Brain pericyte (primary cell): ENCODE results near the gene DPYD.

Experiments
- DNase-seq: peaks from one replicate; pipeline ENCODE4 v3.0.0-alpha.2; 2012; ENCODE audit warnings: low read depth, low spot score

Gene DPYD

DNA sequence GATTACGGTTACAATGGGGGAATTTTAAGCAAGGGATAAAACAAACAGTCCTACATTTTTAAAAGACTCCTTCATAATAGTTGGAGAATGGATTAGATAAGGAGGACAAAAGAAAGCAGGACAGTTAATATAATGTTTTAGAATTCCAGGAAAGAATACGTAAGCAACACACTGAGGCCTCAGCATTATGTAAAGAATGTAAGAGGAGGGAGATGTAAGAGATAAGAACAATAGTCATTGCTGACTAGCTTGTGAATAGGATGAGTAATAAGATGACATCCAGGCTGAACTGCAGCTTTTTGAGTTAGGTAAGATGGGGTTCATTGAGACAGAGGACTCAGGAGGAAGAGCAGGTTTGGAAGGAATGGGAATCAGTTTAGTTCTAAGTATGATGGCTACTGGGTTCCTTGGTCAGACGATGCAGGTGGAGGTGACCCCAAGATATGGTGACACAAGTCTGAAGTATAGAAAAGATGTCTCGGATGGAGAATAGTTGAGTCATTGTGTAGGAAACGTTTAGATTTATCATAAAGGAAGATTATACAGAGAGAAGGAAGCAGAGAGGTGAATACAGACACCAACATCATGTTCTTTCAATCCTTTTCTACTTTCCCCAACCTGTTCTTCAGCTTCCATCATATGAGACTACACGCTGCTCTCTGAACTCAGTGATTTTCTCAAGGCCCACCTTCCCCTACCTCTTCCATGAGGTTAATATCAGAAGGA lies 826.4 kb downstream of the DPYD start:
- no peak for DNase-seq

DNA sequence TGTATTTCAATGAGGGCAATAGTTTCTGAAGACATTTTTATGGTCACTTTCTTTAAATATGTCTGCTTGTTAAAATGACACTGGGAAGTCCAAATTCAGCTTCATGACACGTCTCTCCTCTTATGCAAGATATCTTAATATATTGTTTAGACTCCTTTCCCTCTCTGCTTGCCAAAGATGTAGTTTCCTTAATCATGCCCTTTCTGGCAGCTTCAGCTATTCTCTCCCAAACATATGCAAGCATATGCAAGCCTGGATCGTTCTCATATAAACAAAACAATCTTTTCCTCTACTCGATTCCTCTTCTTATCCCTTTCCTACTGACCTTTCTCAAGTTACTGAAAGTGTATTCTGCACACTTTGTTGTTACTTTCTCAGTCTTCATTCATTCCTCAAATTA lies 827.1 kb downstream of the DPYD start:
- DNase-seq: no peak

DNA sequence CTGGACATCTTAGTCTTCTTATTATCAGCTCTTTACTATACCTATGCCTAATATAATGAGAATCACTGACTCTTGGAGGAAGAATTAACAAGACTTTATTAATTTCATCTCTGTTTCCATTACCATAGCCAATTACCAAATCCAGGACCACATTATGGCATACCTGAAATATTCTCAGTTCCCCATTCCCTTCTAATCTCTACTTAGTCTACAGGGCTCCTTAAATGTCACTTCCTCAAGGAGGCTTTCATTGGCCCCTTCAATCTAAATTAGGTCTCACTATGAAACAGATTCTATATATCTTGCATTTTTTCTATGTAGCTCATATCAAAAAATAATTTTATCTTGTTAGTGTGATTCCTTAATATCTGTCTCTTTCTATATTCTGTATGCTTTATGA lies 828.0 kb downstream of the DPYD start:
- DNase-seq: no peak

DNA sequence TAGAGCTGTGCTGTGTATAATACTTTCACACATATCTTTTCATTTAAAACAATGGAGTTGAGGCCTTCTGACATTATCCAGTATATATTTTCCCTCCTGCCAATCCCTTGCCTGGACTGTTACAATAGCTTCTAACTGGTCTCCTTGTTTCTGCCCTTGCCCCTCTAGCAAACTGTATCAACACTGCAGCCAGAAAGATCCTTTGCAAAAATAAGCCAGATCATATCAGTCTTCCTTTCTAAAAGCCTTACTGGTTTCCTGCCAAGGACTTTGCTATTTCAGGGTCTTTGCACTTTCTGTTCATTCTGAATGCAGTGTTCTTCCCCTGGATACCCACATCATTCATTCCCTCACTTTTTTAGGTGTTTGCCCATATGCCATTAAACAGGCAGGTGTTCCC lies 829.2 kb downstream of the DPYD start:
- DNase-seq: no peak

- DNase-seq: no peak
Observed at GRCh38 chr1:97091263-97091662, 829.6 kb downstream of the DPYD start.

DNA sequence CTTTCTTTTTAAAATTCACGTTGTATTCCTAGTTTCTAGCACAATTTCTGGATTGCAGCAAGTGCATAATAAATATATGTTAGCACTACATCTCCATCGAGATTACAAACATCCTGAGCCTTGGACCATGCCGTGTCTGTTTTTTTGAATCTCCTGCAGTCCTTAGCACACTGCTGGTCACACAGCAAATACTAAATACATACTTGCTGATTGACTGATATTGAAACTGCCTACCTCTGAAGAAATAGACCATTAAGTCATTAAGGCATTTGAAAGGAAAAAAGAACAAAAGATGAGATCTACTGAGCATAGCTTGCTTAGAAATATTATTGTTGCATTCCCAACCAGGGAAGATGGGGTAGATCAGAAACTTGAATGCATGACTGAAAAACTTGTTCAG lies 830.1 kb downstream of the DPYD start:
- no peak for DNase-seq

- DNase-seq: no peak
Observed at GRCh38 chr1:97089173-97089572, 831.7 kb downstream of the DPYD start.

DNA sequence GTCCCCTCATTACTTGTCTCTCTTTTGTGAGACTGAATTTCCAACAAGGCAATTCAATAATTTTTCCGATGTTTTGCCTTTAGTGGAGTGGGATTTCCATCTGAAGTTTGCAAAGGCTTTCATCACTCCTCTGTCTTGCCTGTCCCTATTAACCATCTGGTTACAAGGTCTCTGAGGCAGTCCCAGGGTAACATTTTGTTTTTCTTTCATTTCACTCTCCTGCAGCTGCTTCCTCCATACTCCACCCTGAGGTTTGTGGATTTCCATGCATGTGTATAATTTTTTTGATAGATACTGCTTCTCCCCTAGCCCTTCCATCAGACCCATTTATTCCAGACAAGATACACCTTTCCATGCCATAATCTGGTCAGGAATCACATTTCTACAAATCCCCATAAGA lies 832.4 kb downstream of the DPYD start:
- DNase-seq: peak; percentile 3

GRCh38 chr1:97084546-97084945 lies 836.3 kb downstream of the DPYD start:
- DNase-seq: no peak

DNA sequence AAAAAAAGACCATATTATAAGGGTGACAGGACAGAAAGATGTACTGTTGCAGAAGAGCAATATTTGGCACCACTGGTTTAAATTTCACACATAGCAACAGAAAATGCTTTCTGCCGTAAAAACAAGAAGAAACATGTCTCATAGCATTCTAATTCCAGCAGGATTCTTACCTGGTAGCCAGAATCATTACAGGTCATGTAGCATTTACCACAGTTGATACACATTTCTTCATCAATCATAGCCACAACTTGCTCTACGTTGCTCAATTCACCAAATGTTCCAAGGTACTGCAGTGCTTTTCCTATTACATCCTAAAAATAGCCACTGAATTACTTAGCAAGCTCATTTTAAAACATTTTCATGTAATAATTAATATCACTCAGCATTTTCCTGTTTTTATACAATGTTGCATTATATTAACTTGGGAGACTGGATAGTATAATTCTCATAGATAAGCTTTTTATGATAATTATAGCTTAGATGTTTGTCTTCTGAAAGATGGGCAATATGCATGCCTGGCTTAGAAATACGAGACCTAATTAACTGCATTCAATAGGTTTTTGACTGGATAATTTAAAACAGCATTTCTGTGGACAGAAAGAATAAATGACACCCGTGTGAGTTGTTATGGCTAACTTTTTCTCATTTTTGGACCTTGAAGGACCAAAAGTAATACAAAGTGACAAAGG lies 838.5 kb downstream of the DPYD start:
- no peak for DNase-seq

GRCh38 chr1:97078872-97079271 lies 842.0 kb downstream of the DPYD start:
- DNase-seq: no peak

- DNase-seq: no peak
Observed at GRCh38 chr1:97077221-97077620, 843.6 kb downstream of the DPYD start.

DNA sequence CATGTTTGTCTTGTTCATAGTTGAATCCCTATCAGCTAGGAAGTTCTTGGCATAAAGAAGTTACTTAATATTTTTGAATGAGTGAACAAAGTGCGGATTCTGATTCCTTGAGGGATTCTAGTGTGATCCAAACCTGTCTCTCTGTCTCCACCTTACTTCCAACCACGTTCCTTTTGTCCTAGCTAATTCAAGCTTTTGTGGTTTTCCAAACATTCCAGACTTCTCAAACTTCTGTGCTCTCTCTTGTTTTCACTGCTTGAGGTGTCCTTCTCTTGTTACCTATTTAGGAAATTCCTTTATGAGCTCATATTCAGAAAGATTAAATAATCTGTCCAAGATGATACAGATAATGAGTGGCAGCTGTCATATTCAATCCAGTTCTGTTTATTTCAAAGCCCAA lies 846.1 kb downstream of the DPYD start:
- no peak for DNase-seq

DNA sequence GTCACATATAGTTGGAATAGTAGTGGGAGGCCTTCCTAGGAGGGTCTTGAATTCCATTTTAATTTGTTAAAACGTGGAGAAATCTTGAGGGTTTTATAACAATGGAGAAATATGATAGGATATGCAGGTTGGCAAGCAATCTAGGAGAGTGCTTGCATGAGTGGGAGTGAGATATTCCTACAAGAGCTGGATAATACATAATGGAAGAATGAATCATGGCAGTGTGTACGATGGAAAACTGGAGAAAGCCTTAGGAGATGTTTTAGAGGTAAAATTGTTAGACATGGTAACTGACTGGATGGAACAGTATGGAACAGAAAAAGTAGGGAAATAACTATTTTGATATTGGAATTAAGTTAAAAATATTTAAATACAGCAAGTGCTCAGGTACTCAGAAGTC lies 846.9 kb downstream of the DPYD start:
- DNase-seq: no peak

DNA sequence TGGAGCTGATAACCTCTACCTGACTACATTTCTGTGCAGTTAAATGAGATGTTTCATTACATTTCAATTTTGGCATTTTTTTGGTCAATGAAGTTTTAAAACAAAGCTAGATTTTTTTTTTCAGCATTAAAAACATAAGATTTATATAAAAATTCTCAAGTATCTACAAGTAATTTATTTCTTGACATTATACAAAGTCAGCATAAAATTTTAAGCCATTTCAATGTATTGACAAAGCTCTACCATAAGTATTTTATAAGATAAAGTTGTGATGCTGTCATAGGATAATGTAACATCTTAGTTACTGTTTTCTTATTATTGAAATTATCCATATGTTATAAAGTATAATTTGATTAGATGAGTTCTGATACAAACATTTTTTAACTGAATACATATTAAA lies 847.7 kb downstream of the DPYD start:
- no peak for DNase-seq

- no peak for DNase-seq
Observed at GRCh38 chr1:97071173-97071572, 849.7 kb downstream of the DPYD start.

GRCh38 chr1:97070376-97070775 lies 850.5 kb downstream of the DPYD start:
- DNase-seq: no peak

DNA sequence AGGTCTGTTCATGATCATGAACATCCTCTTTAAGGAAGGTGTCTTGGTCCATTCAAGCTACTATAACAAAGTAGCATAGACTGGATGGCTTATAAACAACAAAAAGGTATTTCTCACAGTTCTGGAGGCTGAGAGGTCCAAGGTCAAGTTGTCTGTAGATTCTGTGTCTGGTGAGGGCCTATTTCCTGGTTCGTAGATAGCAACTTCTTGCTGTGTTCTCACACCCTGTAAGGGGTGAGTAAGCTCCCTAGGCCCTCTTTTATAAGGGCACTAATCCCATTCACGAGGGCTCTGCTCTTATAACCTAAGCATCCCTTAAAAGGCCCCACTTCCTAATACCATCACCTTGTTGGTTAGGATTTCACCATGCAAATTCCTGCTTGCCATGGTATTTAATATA lies 851.5 kb downstream of the DPYD start:
- no peak for DNase-seq

GRCh38 chr1:97066860-97067259 lies 854.0 kb downstream of the DPYD start:
- no peak for DNase-seq

- no peak for DNase-seq
Observed at GRCh38 chr1:97063532-97063931, 857.3 kb downstream of the DPYD start.

- DNase-seq: no peak
Observed at GRCh38 chr1:97061604-97062003, 859.2 kb downstream of the DPYD start.

DNA sequence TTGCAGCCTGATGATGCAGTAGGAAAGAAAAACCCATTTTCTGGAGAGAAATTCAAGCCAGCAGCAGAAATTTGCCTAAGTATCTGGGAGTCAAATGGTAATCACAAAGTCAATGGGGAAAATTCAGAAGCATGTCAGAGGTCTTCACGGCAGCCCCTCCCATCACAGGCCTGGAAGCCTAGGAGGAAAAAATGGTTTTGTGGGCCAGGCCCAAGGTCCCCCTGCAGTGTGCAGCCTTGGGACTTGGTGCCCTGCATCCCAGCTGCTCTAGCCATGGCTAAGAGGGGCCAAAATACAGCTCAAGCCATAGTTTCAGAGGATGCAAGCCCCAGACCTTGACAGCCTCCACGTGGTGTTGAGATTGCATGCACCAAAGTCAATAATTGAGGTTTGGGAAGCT lies 864.4 kb downstream of the DPYD start:
- no peak for DNase-seq

DNA sequence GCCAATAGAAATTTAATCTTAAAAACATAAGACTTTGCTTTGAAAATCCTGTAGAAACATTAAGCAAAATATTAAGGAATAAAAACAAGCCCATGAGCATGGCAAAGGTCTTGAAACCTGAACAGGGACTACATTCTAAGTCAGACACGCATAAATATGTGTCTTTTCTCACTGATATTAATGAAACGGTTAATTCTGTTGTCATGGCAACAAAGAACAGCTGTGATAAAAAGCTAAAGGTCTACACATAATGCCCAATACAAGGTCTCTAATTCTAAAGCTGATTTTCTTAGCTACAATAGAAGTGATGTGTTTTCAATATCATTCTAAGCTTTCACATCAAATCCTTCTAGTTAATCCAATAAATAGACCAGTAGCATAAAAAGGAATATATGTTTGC lies 867.6 kb downstream of the DPYD start:
- DNase-seq: no peak

- no peak for DNase-seq
Observed at GRCh38 chr1:97051823-97052222, 869.0 kb downstream of the DPYD start.
